ENCODE results near the gene SLC35E2B. TPM values are rescaled to one million over a fixed set of nuclear protein-coding genes. Genes with fewer than 3 reads are reported as not detected.
"Not testable (repeated sequence)": the region's sequence is repeated elsewhere in the genome, so short reads cannot be mapped to it uniquely, and the experiment has no call there.

Gene SLC35E2B
- total RNA-seq, 1 experiment from 2014 or later, result 41.7 TPM

DNA sequence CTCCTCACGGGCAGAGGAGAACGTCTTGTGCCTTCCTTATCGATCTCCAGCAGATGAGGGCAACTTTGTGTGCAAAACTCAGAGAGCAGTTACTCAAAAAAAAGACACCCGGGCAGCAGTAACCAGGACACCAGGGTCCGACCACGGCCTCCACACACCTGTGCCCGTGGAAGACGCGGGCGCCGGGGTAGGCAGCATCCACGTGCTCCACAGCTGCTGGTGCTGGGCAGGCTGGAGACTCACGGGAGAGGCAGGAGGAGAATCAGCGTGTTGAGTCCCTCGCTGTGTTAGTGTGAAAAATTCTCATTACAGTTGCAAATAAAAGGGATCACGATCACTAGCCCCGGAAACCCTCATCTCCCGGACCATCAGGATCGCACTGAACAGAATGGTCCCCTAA, 6.5 kb upstream of the SLC35E2B start:
- not testable (repeated sequence) for H3K4me1 ChIP-seq (ENCODE audit: insufficient read depth, low read length); H2BK5ac ChIP-seq (ENCODE audit: insufficient read length, low read length); DNase-seq; H3K79me2 ChIP-seq (ENCODE audit: insufficient read depth, low read length); H3K27me3 Mint-ChIP-seq (ENCODE audit: low read depth); H3K4me3 Mint-ChIP-seq; H3K4me2 ChIP-seq (ENCODE audit: insufficient read depth, insufficient read length, low read length); H3K27me3 ChIP-seq (ENCODE audit: insufficient read depth, low read length); H3K4ac ChIP-seq (ENCODE audit: low read depth, low read length); H3K18ac ChIP-seq (ENCODE audit: insufficient read length, low read depth, low read length); H2AFZ ChIP-seq (ENCODE audit: low read length); H3K36me3 Mint-ChIP-seq (ENCODE audit: insufficient read depth in 1 of 3, low read depth in 3 of 3); H3K4me1 Mint-ChIP-seq; H2BK12ac ChIP-seq (ENCODE audit: insufficient read length, low read depth, low read length); H4K5ac ChIP-seq (ENCODE audit: insufficient read length, low read depth, low read length); H2BK15ac ChIP-seq (ENCODE audit: low read depth, low read length); H3K27ac ChIP-seq (ENCODE audit: insufficient read length, low read depth, low read length); H3K9me3 Mint-ChIP-seq; H3K9me3 ChIP-seq (ENCODE audit: control insufficient read depth, low read depth, low read length); H4K91ac ChIP-seq (ENCODE audit: insufficient read length, low read depth, low read length); H3K9ac ChIP-seq (ENCODE audit: extremely low read depth, insufficient read length, low read length); H2BK20ac ChIP-seq (ENCODE audit: low read depth, low read length, poor library complexity, severe bottlenecking); H2BK120ac ChIP-seq (ENCODE audit: low read depth, low read length, poor library complexity, severe bottlenecking); H3K27ac Mint-ChIP-seq; H4K8ac ChIP-seq (replicated peaks; ENCODE audit: insufficient read length, low read depth, low read length); H3K23ac ChIP-seq (ENCODE audit: insufficient read length, low read depth, low read length); H2AK5ac ChIP-seq (ENCODE audit: insufficient read length, low read length); H4K20me1 ChIP-seq (ENCODE audit: control insufficient read depth, insufficient read depth, insufficient read length); H3K14ac ChIP-seq (ENCODE audit: insufficient read depth, low read length); H3K23me2 ChIP-seq (ENCODE audit: insufficient read length, low read depth, low read length, poor library complexity, severe bottlenecking); H3K79me1 ChIP-seq (ENCODE audit: insufficient read depth, low read depth, low read length, poor library complexity, severe bottlenecking); H3T11ph ChIP-seq (ENCODE audit: low read length); H3K56ac ChIP-seq (ENCODE audit: insufficient read length, low read depth, low read length)
- no CpG with 5 or more reads among the region's 19 CpGs for WGBS (ENCODE audit: extremely low coverage, insufficient read length, low lambda C conversion rate)

DNA sequence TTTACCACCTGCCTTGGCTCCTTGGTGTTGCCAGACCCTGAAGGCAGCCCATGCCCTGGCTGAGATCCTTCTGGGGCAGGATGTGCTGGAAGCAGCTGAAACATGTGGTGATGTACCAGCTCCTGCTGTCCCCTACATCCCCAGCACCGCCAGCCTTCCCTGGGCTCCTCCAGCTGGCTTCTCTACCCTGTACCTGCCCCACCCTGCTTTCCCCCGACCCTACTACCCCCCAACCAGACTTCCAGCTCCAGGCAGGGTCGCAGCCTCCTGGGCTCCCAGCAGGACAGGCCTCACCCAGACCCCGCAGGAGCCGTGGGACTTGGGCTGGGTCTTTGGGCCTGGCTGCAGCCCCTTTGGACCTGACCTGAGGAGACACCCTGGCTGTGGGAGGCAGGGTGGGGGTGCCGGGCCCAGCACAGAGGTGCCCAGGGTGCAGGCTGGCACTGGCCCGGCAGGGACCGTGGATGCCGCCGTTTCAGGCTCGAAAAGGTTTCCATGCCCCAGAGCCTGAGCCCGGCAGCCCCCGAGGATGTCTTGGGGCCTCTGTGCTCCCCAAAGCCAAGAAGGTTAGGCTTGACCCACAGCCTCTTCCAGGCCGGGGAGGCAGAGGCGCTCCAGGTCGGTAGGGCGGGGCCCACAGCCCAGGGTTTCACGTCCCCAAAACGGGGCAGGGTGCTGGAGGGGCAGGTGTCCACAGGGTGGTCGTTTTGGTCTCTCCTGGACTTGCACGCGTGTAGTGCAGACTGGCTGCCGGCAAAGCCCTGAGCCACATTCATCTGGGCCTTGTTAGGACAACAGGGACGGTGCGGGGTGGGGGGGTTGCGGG, 5.0 kb upstream of the SLC35E2B start:
- H3K4me2 ChIP-seq (ENCODE audit: insufficient read depth, insufficient read length, low read length); H3K27me3 Mint-ChIP-seq (ENCODE audit: low read depth); H2BK5ac ChIP-seq (ENCODE audit: insufficient read length, low read length); H3K9ac ChIP-seq (ENCODE audit: extremely low read depth, insufficient read length, low read length); H3K4me3 Mint-ChIP-seq; H3K56ac ChIP-seq (ENCODE audit: insufficient read length, low read depth, low read length); DNase-seq; H3K79me2 ChIP-seq (ENCODE audit: insufficient read depth, low read length); H2BK12ac ChIP-seq (ENCODE audit: insufficient read length, low read depth, low read length); H3K4me1 ChIP-seq (ENCODE audit: insufficient read depth, low read length); H3T11ph ChIP-seq (ENCODE audit: low read length); H2AK5ac ChIP-seq (ENCODE audit: insufficient read length, low read length); H3K79me1 ChIP-seq (ENCODE audit: insufficient read depth, low read depth, low read length, poor library complexity, severe bottlenecking); H3K9me3 Mint-ChIP-seq; H3K27me3 ChIP-seq (ENCODE audit: insufficient read depth, low read length); H3K23me2 ChIP-seq (ENCODE audit: insufficient read length, low read depth, low read length, poor library complexity, severe bottlenecking); H3K27ac ChIP-seq (ENCODE audit: insufficient read length, low read depth, low read length); H4K8ac ChIP-seq (replicated peaks; ENCODE audit: insufficient read length, low read depth, low read length); H4K91ac ChIP-seq (ENCODE audit: insufficient read length, low read depth, low read length); H2BK15ac ChIP-seq (ENCODE audit: low read depth, low read length); H3K4ac ChIP-seq (ENCODE audit: low read depth, low read length); H3K23ac ChIP-seq (ENCODE audit: insufficient read length, low read depth, low read length); H4K5ac ChIP-seq (ENCODE audit: insufficient read length, low read depth, low read length); H2BK120ac ChIP-seq (ENCODE audit: low read depth, low read length, poor library complexity, severe bottlenecking); H2AFZ ChIP-seq (ENCODE audit: low read length); H3K9me3 ChIP-seq (ENCODE audit: control insufficient read depth, low read depth, low read length); H3K4me1 Mint-ChIP-seq; H3K18ac ChIP-seq (ENCODE audit: insufficient read length, low read depth, low read length); H3K36me3 Mint-ChIP-seq (ENCODE audit: insufficient read depth in 1 of 3, low read depth in 3 of 3); H3K14ac ChIP-seq (ENCODE audit: insufficient read depth, low read length); H4K20me1 ChIP-seq (ENCODE audit: control insufficient read depth, insufficient read depth, insufficient read length); H2BK20ac ChIP-seq (ENCODE audit: low read depth, low read length, poor library complexity, severe bottlenecking); H3K27ac Mint-ChIP-seq: not testable (repeated sequence)
- no CpG with 5 or more reads among the region's 26 CpGs for WGBS (ENCODE audit: extremely low coverage, insufficient read length, low lambda C conversion rate)
